K562 (cell line): ENCODE data around the gene ERF. TPM values are rescaled to one million over a fixed set of nuclear protein-coding genes. Genes with fewer than 3 reads are reported as not detected.

Source experiments
- ATAC-seq: fragments of 200-7000 bp; cut with Tn5 transposase; 3 replicates; pipeline ENCODE4 v1.9.1; 2020; ENCODE audit warnings: moderate library complexity
- BruUV-seq: library from RNA; stranded (reverse); fragments of 400-500 nt; replicated peaks from 2 replicates; lab custom pipeline; 2021; lab: Mats Ljungman, UMichigan
- CTCF ChIA-PET: fragments of 300-600 bp; formaldehyde crosslinking; extraction: SDS; loops from one replicate; lab custom pipeline; 2021; ENCODE audit warnings: low intra/inter-chr PET ratio; lab: Yijun Ruan, JAX
- POLR2A ChIA-PET: fragments of 300-600, 350-650 bp; sonication (Branson Sonifier 250); formaldehyde crosslinking; extraction: SDS; loops from one replicate; lab custom pipeline; 2021; ENCODE audit warnings: antibody characterized with exemption, inconsistent platforms; lab: Yijun Ruan, JAX
- DNase-seq, 4 experiments: peaks; one replicate each; pipeline versions ENCODE4 v3.0.0 to v3.0.0-alpha.2; 2011 to 2018; ENCODE audit warnings: low spot score in 3 of 4, mixed read lengths in 3 of 4; ENCODE audit errors: extremely low read depth in 1 of 4
- FAIRE-seq: peaks from 2 replicates; lab custom pipeline; 2011; peaks lifted over from hg19 to GRCh38; lab: Jason Lieb, UNC
- H2AFZ ChIP-seq: 2 replicates; pipeline ENCODE4 v1.6.0; 2011; ENCODE audit warnings: low read depth, low read length, control low read depth, inconsistent platforms
- H3K27ac ChIP-seq: fragments of 200-600 bp; 3 replicates; pipeline ENCODE4 v1.8.0; 2011; ENCODE audit warnings: low read depth, mild to moderate bottlenecking, control low read depth, inconsistent platforms, low read length, moderate library complexity, mixed read lengths; ENCODE audit errors: extremely low read depth
- H3K27me3 ChIP-seq, 2 experiments: fragments of 300-600 bp in 1 of 2; 2 replicates in 1 of 2; 3 replicates in 1 of 2; pipeline versions ENCODE4 v1.6.0 to v1.8.0; 2011; ENCODE audit warnings: inconsistent platforms in 2 of 2, low read length in 2 of 2, mild to moderate bottlenecking in 1 of 2, mixed read lengths in 1 of 2, moderate library complexity in 1 of 2; ENCODE audit not compliant: control insufficient read depth in 2 of 2, insufficient read depth in 2 of 2
- H3K36me3 ChIP-seq: fragments of 300-600 bp; 3 replicates; pipeline ENCODE4 v1.8.0; 2011; ENCODE audit warnings: mild to moderate bottlenecking, low read length, inconsistent platforms; ENCODE audit not compliant: control insufficient read depth, insufficient read depth
- H3K4me1 ChIP-seq, 2 experiments: fragments of 200-600 bp in 1 of 2; replicated peaks in 1 of 2; 2 replicates in 1 of 2; 3 replicates in 1 of 2; pipeline versions ENCODE4 v1.5.1 to v1.8.0; 2011; ENCODE audit warnings: inconsistent platforms in 2 of 2, low read length in 2 of 2, mild to moderate bottlenecking in 1 of 2, mixed read lengths in 1 of 2, moderate library complexity in 1 of 2; ENCODE audit not compliant: control insufficient read depth in 2 of 2, insufficient read depth in 2 of 2
- H3K4me2 ChIP-seq: 2 replicates; pipeline ENCODE4 v1.6.1; 2011; ENCODE audit warnings: low read length, control low read depth, inconsistent platforms, mixed read lengths; ENCODE audit not compliant: insufficient read depth
- H3K4me3 ChIP-seq: fragments of 200-600 bp; sonication (generic), shearing (Covaris generic); 2 replicates; pipeline ENCODE4 v1.5.1; 2016; ENCODE audit warnings: control low read depth, inconsistent platforms
- H3K79me2 ChIP-seq: fragments of 200-600 bp; 3 replicates; pipeline ENCODE4 v1.8.0; 2011; ENCODE audit warnings: low read length, inconsistent platforms; ENCODE audit not compliant: control insufficient read depth, insufficient read depth
- H3K9ac ChIP-seq, 2 experiments: 2 replicates each; pipeline versions ENCODE4 v1.6.0 to v1.6.1; 2011; ENCODE audit warnings: low read depth in 2 of 2, low read length in 2 of 2, control low read depth in 1 of 2, inconsistent platforms in 1 of 2, mild to moderate bottlenecking in 1 of 2, mixed read lengths in 1 of 2; ENCODE audit not compliant: insufficient read depth in 1 of 2
- H3K9me1 ChIP-seq: one replicate; pipeline ENCODE4 v1.6.0; 2011; ENCODE audit warnings: inconsistent platforms, mild to moderate bottlenecking, low read length, moderate library complexity; ENCODE audit not compliant: control insufficient read depth, insufficient read depth
- H3K9me3 ChIP-seq: replicated peaks from 2 replicates; pipeline ENCODE4 v1.5.1; 2011; ENCODE audit warnings: low read depth, low read length, inconsistent platforms; ENCODE audit not compliant: control insufficient read depth, insufficient read depth
- H4K20me1 ChIP-seq: replicated peaks from 2 replicates; pipeline ENCODE4 v1.6.1; 2011; ENCODE audit warnings: low read length, inconsistent platforms, mixed read lengths; ENCODE audit not compliant: control insufficient read depth, insufficient read depth
- ELF1 ChIP-seq: fragments of 200-800 bp; sonication (Bioruptor generic); IDR thresholded peaks from 2 replicates; pipeline ENCODE4 v1.6.1; 2016; ENCODE audit warnings: missing genetic modification characterization, missing compliant biosample characterization
- GABPA ChIP-seq: fragments of 200-800 bp; sonication (Bioruptor generic); conservative IDR thresholded peaks from 2 replicates; pipeline ENCODE4 v1.6.1; 2016; ENCODE audit warnings: low read depth, missing genetic modification characterization, missing compliant biosample characterization
- LARP7 ChIP-seq: fragments of 450-650 bp; IDR thresholded peaks from 2 replicates; pipeline ENCODE4 v1.6.1; 2016
- RNF219 ChIP-seq: fragments of 250-450 bp; sonication (Bioruptor Pico); IDR thresholded peaks from 2 replicates; pipeline ENCODE4 v1.5.0; 2022; ENCODE audit warnings: mild to moderate bottlenecking
- TFE3 ChIP-seq: fragments of 450-650 bp; formaldehyde crosslinking; IDR thresholded peaks from 2 replicates; pipeline ENCODE4 v1.4.0; 2020; ENCODE audit warnings: mild to moderate bottlenecking, mixed read lengths
- WGBS: fragments of 100-300 bp; shearing (Covaris generic); methylation state at CpG from one replicate; pipeline ENCODE4 v1.1.6; 2016; ENCODE audit warnings: low coverage, mixed read lengths; ENCODE audit not compliant: insufficient coverage; ENCODE audit errors: missing lambda C conversion rate; 5-methylcytosine and 5-hydroxymethylcytosine counted together
- in situ Hi-C: fragments of 300-500 bp; cut with MboI; formaldehyde crosslinking; loops from 4 replicates; pipeline ENCODE4 v1.15.0; 2018; ENCODE audit warnings: inconsistent platforms, mixed read lengths
- intact Hi-C: fragments of 100-400 bp; cut with micrococcal nuclease; formaldehyde crosslinking; loops from 2 replicates; pipeline ENCODE4 v1.14.2; 2022
- polyA plus RNA-seq, 8 experiments: library from polyadenylated mRNA; depleted of rRNA in 4 of 8; stranded (reverse) in 5 of 8; unstranded in 3 of 8; fragments of >200 nt; fragmentation: Nextera tagmentation in 2 of 8; fragmentation: Illumina TruSeq in 1 of 8; extraction: Ambion mirVana in 2 of 8; extraction: Trizol in 1 of 8; gene quantifications; 2 replicates each; pipeline versions ENCODE4 v1.2.1 to v1.2.3, GENCODE V29; 2011 to 2014; ENCODE audit warnings: inconsistent platforms in 1 of 8, missing spikeins in 1 of 8
- total RNA-seq, 7 experiments: library from RNA; depleted of rRNA in 6 of 7; stranded (reverse); fragments of >200 nt in 6 of 7; fragmentation: Illumina TruSeq in 2 of 7; extraction: Trizol in 2 of 7; gene quantifications; 2 replicates each; pipeline versions ENCODE4 v1.2.1 to v1.2.3, GENCODE V29; 2011 to 2021; ENCODE audit warnings: low replicate concordance in 1 of 7

Gene ERF
- total and polyA plus RNA-seq, 9 of the 15 experiments (the other 6 are each of a cell fraction or from before 2014, with no cell fraction given), result 0.03 to 75.4 (median 27.0) TPM

- peak overlapping the region; percentile 96; the same call in 1 of the 2 replicates for H3K4me2 ChIP-seq
Measured at GRCh38 chr19:42271045-42271419, 16.1 kb upstream of the ERF start.

More at GRCh38 chr19:42271045-42271419, 16.1 kb upstream of the ERF start:
- Histone ChIP-seq H3K27ac (peak overlapping the region; percentile 91), H3K4me1 (peaks cover 17 to 56% of the 10 kb centered on the region in 2 experiments), H3K4me3 (no peak overlapping the region), H3K9me1 (no peaks in the 10 kb centered on the region), H3K79me2 (peaks cover 32% of the 10 kb centered on the region), H3K9ac (peak overlapping the region; percentile 17 to 99), H3K9me3 (no peaks in the 10 kb centered on the region), H2AFZ (no peak overlapping the region), H4K20me1 (no peaks in the 10 kb centered on the region), H3K27me3 (no peaks in the 10 kb centered on the region), H3K36me3 (peaks cover 46% of the 10 kb centered on the region)
- in situ Hi-C loops, result no loop called here
- DNase-seq (no peak), ATAC-seq (no peak), FAIRE-seq (no peak)
- intact Hi-C loops, result no loop called here
- TF ChIP-seq ELF1 (tag) (no peak), TFE3 (CRISPR knock-in tag) (peak; percentile 21), GABPA (tag) (no peak), RNF219 (CRISPR knock-in tag) (no peak), LARP7 (no peak)
- CTCF ChIA-PET, result no interaction called here
- BruUV-seq, result no TSS peak
- 87% methylated on average over 3 of the region's 3 CpGs for WGBS
- POLR2A ChIA-PET, result interaction anchor here (1.5 to 2.9 kb wide), 4 partner anchors 9 to 24 kb away, joined by 4 to 16 read pairs (median 8); no protein-coding TSS in a partner anchor
